Esophagus (tissue), 2 donors: ENCODE results near the gene PTPN18. TPM values are rescaled to one million over a fixed set of nuclear protein-coding genes. Genes with fewer than 3 reads are reported as not detected.
"Not testable (repeated sequence)": the region's sequence is repeated elsewhere in the genome, so short reads cannot be mapped to it uniquely, and the experiment has no call there.

Source experiments
- H3K27ac ChIP-seq, 2 donors: one replicate each; pipeline ENCODE4 v1.5.1; 2013; ENCODE audit warnings: low read depth in 2 of 2, mild to moderate bottlenecking in 2 of 2, inconsistent platforms in 1 of 2, low read length in 1 of 2, moderate library complexity in 1 of 2
- H3K27me3 ChIP-seq, 2 donors: one replicate each; pipeline ENCODE4 v1.6.1; 2013; ENCODE audit warnings: low read length in 2 of 2, control low read depth in 1 of 2, mild to moderate bottlenecking in 1 of 2; ENCODE audit not compliant: insufficient read depth in 2 of 2, control insufficient read depth in 1 of 2
- H3K36me3 ChIP-seq, 2 donors: one replicate each; pipeline ENCODE4 v1.6.1; 2013; ENCODE audit warnings: low read length in 1 of 2; ENCODE audit not compliant: control insufficient read depth in 2 of 2, insufficient read depth in 2 of 2
- H3K4me1 ChIP-seq, 2 donors: one replicate each; pipeline ENCODE4 v1.6.1; 2013; ENCODE audit warnings: low read length in 1 of 2; ENCODE audit not compliant: control insufficient read depth in 2 of 2, insufficient read depth in 2 of 2
- H3K4me3 ChIP-seq, 2 donors: one replicate each; pipeline ENCODE4 v1.5.1; 2013; ENCODE audit warnings: low read length in 2 of 2, mild to moderate bottlenecking in 2 of 2, low read depth in 1 of 2, moderate library complexity in 1 of 2
- H3K9me3 ChIP-seq, 2 donors: one replicate each; pipeline ENCODE4 v1.6.1; 2013; ENCODE audit warnings: mild to moderate bottlenecking in 2 of 2, low read depth in 1 of 2, low read length in 1 of 2, moderate library complexity in 1 of 2; ENCODE audit not compliant: control insufficient read depth in 2 of 2, insufficient read depth in 1 of 2
- WGBS, 2 donors: extraction: QIAGEN DNeasy Blood & Tissue Kit; methylation state at CpG; one replicate each; pipeline ENCODE4 v1.1.7; 2013; 5-methylcytosine and 5-hydroxymethylcytosine counted together
- polyA plus RNA-seq, 2 donors: library from polyadenylated mRNA; stranded (reverse); fragments of 200-250 nt; gene quantifications; one replicate each; pipeline ENCODE4 v1.2.3, GENCODE V29; 2013
- donor health status: healthy with polysubstance abuse.
- donor health status: Bipolar disorder and iron deficiency.

Gene PTPN18
- polyA plus RNA-seq, 2 donors, result 20.5 to 32.5 TPM

- not testable (repeated sequence) for H3K27ac ChIP-seq, H3K9me3 ChIP-seq, H3K4me3 ChIP-seq, H3K27me3 ChIP-seq, H3K36me3 ChIP-seq, H3K4me1 ChIP-seq
- WGBS, 2 donors, result 93 to 97% methylated on average over 1 of the region's 1 CpG
Observed at GRCh38 chr2:130418845-130419244, 63.0 kb downstream of the PTPN18 start.

Other genes with a start within 250 kb of the PTPN18 start
- gene POTEF, start 226.8 kb upstream of the PTPN18 start, polyA plus RNA-seq, result not detected
- 1 to 10 TPM; 1.0 to 1.1 TPM for gene CCDC74B, start 210.9 kb upstream of the PTPN18 start, polyA plus RNA-seq
- gene SMPD4, start 174.5 kb upstream of the PTPN18 start, polyA plus RNA-seq, result 10 to 100 TPM; 29.7 to 32.2 TPM
- gene MZT2B, start 173.8 kb upstream of the PTPN18 start, polyA plus RNA-seq, result 100 to 1,000 TPM; 169 to 208 TPM
- gene TUBA3E, start 157.6 kb upstream of the PTPN18 start, polyA plus RNA-seq, result under 1 TPM in 1 of 2 donors, not detected in 1; 0.04 TPM
- gene IMP4, start 13.2 kb upstream of the PTPN18 start, polyA plus RNA-seq, result 10 to 100 TPM; 42.7 to 74.4 TPM
- not detected for gene POTEI, start 153.3 kb downstream of the PTPN18 start, polyA plus RNA-seq
- gene CFC1B, start 165.2 kb downstream of the PTPN18 start, polyA plus RNA-seq, result not detected
- not detected for gene CFC1, start 243.5 kb downstream of the PTPN18 start, polyA plus RNA-seq